Measurements from ENCODE around the gene LDLRAD4.

DNA sequence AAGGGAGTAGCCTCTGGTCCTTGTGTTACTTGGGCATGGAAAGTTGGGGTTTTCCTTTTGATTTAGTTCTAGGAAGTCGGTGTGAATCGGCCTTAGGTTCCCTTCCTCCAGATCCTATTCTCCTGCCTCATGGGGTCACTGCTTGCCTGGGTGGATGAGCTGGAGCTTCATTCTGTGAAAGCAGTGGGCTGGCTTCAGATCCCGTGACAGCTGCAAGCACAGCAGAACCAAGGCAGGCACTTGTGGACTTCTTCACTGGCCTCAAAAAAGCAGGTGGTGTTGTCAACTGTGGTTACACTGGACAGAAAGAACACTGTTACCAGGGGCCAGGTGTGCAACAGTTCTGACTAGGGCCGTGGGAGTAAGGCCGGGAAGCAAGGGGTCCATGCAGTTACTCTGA is 243.4 kb downstream of the LDLRAD4 start:
- TF ChIP-seq CTCF (conservative IDR thresholded peaks at IDR 0.05; ENCODE audit: low read depth, low read length), result no peak
- TF ChIP-seq EZH2 (IDR thresholded peaks at IDR 0.05; ENCODE audit: low read length, unreplicated experiment), result no peak
- TF ChIP-seq EZH2phosphoT487 (IDR thresholded peaks at IDR 0.05; ENCODE audit: borderline replicate concordance, low read length), result no peak
